Measurements from ENCODE around the gene BAHD1.
"Not testable (repeated sequence)": the region's sequence is repeated elsewhere in the genome, so short reads cannot be mapped to it uniquely, and the experiment has no call there.

BAHD1 gene

GRCh38 chr15:40446144-40446543 is 5.4 kb downstream of the BAHD1 start:
- FAIRE-seq, result no peak

DNA sequence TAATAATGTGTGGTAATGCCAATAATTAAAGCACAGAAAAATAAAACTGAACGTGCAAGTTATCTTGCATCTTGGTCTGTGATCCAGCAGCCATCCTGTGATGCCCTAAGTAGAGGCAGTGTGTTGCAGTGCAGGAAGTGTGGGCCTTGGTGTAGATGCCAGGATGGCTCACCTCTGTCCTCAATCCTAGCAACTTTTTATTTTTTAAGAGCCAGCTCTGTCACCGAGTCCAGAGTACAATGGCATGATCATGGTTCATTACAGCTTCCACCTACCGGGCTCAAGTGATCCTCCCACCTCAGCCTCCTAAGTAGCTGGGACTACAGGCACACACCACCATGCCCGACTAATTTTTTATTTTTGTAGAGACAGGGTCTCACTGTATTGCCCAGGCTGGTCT is 7.6 kb downstream of the BAHD1 start:
- no peak for FAIRE-seq

DNA sequence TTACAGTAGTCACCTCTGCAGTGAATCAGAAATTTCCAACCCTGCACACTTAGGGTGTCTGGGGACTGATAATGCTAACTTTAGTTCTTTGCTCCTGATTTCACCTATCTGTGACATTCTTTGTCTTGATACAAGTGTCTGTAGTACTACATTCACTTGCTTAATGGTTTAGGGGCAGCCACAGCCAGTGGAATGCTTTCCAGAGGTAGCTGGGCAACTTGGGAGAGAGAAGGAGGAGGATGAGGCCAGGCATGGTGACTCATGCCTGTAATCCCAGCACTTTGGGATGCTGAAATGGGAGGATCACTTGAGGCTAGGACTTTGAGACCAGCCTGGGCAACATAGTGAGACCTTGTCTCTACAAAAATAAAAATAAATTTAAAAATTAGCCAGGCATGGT is 8.5 kb downstream of the BAHD1 start:
- no peak for FAIRE-seq

- FAIRE-seq, result no peak
These were observed 9.3 kb downstream of the BAHD1 start for GRCh38 chr15:40450047-40450446.

DNA sequence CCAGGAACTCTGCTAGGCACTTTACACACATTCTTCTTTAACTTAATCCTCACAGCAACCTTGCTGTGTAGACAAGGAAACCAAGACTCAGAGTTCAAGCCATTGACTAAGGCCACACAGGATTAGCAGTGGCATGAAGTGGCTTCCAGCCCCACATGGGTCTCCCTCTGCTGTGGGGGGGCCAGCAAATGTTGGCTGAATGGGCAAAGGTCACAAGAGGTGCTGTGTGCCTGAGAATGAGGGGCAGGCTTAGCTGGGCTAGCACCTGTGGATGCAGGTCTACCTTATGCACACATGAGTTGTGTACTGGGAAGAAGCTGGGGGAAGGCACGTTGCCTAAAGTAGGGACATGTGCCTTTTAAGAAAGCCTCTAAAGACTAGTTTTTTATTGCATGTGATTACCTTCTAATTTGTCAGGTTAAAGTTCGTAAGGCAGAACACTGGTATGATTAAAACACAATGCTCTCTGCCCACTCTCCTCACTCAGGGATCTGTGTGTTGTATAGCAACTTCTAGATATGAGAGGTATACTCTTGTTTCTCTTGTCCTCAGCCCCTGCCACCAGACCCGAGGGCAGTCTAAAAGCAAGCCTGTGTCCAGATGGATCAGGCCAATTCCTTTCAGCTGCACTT is 10.9 kb downstream of the BAHD1 start:
- no peak for FAIRE-seq

GRCh38 chr15:40452296-40453090 is 11.7 kb downstream of the BAHD1 start:
- no peak for FAIRE-seq

GRCh38 chr15:40453941-40454340 is 13.2 kb downstream of the BAHD1 start:
- not testable (repeated sequence) for FAIRE-seq

- no peak for FAIRE-seq
These were observed 14.2 kb downstream of the BAHD1 start for GRCh38 chr15:40454904-40455391.

DNA sequence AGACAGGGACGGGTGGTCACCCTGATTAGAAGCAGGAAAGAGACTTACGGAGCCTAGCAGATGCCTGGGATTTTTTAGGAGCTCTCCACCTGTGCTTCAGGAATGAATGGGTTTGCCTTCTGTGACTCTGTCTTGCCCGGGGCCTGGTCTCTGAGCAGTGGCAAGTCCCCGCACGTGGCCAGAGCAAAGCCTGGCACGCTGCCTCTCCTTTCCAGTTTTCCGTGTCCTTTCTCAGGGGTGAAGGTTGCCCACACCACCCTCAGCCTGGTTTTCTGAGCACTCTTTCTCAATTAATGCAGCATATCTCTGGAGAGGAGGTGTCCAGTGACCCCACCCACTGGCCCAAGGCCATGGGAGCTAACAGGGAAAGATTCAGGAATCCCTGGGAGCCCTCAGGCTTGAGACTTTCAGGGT is 15.6 kb downstream of the BAHD1 start:
- FAIRE-seq, result no peak

- no peak for FAIRE-seq
These were observed 16.0 kb downstream of the BAHD1 start for GRCh38 chr15:40456738-40457137.

GRCh38 chr15:40458495-40459371 is 18.0 kb downstream of the BAHD1 start:
- no peak for FAIRE-seq

DNA sequence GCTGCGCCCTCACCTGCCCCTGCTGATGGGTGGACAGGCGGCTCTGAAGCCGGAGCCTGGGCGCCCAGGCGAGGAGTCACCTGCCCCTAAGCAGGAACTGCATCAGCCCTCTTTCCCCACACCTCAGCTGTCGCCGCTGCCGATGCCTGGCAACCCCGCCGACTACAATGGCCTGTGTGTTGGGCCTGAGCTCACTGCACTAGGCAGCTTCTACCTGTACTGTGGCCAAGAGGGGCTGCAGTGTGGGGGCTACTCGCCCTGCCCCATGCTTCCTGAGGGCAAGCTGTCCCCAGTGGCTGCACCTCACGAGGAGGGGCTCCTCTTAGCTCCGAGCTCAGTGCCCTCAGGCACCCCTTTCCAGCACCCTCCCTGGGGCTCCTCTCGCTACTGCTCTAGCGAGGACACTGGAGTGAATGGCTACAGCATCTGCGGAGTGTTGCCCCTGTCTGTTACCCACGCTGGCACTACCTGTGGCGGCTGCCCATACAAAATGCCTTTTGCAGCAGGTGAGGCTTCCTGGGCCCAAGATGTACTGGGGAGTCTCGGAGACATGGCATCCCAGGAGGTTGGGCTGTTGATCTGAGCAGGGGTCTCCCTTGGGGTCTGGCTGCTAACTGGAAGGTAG is 18.8 kb downstream of the BAHD1 start:
- no peak for FAIRE-seq

DNA sequence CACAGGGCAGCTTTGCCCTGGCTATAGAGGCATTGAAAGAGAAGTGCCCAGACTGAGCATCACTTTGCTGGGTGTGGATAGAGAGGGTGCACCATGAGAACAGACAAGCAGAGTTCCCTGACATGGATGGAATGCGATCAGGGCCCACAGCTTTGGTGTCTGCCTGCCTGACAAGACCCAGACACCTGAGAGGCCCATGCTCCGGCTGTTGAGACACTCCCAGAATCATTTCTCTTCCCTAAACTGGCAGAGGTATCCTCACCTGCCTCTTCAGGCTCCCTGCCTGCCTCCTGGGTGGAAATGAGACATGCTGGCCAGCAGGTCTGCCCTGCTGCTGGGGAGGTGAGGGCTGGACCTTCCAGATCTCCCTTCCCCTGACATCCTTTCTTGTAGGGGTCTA is 19.7 kb downstream of the BAHD1 start:
- no peak for FAIRE-seq

- FAIRE-seq, result no peak
These were observed 21.2 kb downstream of the BAHD1 start for GRCh38 chr15:40461958-40462357.

- no peak for FAIRE-seq
These were observed 22.5 kb downstream of the BAHD1 start for GRCh38 chr15:40463279-40463678.

GRCh38 chr15:40463886-40464545 is 23.3 kb downstream of the BAHD1 start:
- FAIRE-seq, result no peak

DNA sequence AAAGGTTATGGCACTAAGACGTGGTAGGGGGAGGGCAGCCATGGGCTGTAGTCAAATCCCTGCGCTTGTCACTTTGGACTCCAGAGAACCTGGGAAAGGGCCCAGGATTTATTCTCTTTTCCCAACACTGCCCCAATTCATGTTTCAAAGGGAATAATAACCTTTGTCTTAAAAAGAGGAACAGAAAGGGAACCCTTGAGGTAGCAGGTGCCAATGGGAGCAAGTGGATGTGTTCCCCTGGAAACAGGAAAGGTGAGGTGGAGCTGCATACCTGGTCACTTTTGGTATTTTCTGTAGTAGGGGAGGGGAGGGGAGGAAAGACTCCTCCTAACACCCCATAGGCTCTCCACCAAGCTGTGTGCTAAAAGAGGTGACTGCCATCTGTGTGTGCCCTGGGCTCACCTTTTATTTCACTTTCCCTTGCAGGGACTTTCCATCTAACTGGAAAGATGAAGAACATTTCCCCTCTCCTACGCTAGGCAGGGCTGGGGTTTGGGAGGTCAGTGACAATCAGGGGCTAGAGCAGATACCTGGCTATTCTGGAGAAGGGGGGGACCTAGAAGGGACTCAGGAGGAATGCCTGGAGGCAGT is 23.9 kb downstream of the BAHD1 start:
- FAIRE-seq, result no peak

GRCh38 chr15:40465939-40466338 is 25.2 kb downstream of the BAHD1 start:
- no peak for FAIRE-seq

DNA sequence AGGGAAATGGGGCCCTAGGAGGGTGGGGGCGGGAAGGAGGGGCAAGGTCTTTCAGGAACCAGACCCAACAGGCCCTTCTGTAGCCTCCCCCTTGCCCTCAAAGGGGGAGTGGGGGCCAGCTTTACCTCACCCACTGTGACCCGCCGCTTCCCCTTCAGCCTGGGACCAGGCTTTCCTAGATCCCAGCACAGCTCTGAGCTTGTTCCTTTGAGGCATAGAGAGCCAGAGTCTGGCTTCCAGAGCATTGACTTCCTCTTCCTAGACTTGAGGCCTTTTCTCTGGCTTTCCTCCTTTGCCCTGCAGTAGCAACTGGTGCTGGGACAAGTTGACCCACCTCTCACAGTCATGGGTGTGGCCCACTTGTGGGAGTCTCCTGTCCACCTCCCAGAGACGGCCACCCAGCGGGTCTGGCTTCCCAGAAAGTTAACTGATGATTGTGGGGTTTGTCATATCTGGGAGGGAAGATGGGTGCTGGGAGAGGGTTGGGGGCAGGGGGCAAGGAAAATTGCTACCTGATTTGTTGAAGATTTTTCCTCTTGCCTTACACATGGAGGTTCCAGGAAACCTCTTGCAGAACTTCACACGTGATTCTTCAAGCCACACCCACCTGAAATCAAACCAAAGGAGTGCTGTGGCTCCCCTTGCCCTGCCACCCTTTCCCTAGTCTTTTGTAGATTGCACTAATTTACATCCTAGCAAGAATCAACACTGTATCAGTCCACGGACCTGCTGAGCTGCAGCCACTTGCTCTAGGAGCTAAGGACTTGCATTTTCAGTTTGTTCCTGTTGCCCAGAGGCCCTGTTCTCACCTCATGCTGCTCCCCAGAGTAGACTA is 25.9 kb downstream of the BAHD1 start:
- no peak for FAIRE-seq

DNA sequence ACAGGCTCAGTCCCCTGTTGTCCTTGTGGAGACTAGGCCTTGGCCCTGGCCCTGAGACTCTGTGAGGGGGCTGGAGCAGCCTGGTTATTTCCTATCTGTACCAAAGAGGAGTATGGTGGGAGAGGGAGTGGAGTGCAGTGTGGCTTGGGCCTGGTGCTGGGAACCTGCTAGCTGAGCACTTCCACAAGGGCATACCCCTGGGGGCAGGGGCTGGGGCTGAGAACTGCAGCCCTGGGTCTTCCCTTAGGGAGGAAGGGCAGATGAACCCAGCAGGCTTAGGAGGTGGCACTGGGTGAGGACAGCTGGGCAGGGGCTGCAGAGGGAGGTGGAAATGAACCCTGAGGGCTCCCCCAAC is 26.5 kb downstream of the BAHD1 start:
- no peak for FAIRE-seq

- no peak for FAIRE-seq
These were observed 28.2 kb downstream of the BAHD1 start for GRCh38 chr15:40468898-40469331.
